DMS79 (cell line): ENCODE results near the gene SMARCA2.

ENCODE experiments used
- DNase-seq: peaks from one replicate; lab custom pipeline; 2025; lab: John Stamatoyannopoulos, UW

SMARCA2 gene

DNA sequence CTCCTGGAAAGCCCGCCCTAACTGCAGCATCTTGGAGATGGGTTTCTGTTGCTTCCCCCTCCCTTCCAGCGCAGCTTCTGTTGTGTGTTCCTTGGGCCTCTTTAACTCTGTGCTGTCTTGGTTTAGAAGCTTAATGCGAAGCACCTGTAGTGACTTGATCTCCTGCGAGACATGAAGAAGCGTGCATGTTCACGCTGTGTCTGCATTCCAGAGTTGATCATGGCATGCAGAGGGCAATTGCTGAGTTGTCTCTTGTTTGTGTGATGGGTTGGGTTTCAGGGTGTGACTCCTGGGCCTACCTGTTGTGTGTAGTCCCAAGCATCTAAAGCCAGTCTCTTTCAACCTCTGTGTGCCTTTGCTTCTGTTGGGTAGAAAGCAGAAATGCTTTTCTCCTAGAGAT, 155.6 kb downstream of the SMARCA2 start:
- no peak for DNase-seq

DNA sequence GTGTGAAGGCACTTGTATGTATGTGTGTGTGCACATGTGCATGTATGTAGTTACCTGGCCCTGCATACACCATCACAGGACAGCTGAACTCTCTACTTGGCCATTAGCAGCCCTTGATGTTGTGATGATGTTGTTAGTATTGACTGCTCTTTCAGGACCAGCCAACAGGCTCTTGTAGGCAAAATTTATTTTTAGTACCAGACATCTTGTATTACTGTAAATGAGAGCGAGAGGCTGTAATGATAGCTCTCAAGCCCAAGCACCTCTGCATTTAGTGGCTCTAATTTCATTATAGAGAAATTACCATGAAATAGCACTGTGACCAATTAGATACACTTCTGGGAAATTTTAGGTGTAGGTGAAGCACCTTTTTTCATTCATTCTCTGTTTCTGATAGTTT, 158.0 kb downstream of the SMARCA2 start:
- DNase-seq = no peak

DNA sequence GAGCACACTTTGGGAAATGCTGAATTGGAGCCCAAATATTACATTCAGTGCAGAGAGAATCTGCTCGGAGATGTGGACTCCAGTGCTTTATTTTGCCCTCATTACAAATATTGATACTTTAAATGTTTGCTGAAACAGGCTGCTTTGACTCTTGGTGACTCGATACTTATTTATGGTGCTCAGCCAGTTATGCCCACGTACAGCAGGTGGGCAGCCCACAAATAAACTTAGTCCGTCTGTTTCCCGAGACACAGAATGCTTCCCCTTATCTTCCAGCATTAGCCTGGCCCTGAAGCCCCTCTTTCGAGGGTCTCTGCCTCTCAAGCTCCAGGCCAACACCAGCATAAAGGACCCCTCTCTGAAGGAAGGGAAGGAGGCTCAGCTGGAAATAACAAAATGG, 158.7 kb downstream of the SMARCA2 start:
- no peak for DNase-seq

DNA sequence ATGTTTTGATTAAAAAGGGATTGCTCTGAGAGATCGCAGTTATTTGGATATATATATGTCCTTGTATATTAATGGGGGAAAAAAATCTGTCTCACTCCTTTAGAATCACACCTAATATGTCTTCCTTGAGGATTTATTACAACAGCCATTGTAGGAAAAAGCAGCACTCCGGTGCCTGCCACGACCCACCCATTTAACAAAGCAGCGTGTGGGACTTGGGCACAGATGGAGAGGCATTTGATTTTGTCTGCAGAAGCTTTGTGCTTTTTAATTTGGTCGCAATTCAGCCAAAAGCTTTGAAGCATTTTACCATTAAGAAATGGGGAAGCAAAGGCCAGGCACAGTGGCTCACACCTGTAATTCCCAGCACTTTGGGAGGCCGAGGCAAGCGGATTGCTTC, 159.2 kb downstream of the SMARCA2 start:
- no peak for DNase-seq

DNA sequence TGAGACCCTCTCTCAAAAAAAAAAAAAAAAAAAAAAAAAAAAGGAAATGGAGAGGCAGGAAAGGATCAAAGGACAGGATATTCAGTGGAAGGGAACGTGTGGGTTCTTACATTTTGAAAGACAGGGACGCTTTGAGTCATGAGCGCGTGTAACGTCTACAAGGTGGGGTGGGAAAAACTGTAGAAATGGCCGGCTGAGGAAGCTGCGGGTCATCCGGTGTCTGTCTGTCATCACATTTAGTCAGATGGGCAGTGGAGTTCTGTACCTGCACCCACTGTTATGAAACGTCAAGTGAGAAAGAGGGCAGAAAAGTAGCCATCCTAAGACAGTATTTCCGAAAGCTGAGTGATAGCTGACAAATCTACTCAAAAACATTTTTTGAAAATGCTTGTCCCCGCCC, 159.8 kb downstream of the SMARCA2 start:
- no peak for DNase-seq

DNA sequence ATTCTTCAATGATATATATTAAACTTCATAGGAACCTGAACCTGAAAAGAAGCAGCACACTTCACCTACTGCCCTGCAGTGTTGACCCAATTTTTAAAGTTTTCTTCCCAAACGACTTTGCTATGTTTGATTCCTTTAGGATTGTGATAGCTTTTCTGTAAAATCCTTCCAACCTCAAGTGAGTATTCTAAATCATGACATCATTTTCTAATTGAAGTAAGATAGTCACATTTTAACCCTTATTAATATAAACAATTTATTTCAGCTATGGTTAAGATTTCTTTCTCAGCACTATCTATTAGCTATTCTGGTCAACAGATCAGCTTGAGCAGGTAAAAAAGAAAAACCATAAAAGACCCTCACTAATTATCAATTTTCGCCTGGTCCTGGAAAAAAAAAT, 162.0 kb downstream of the SMARCA2 start:
- no peak for DNase-seq

DNA sequence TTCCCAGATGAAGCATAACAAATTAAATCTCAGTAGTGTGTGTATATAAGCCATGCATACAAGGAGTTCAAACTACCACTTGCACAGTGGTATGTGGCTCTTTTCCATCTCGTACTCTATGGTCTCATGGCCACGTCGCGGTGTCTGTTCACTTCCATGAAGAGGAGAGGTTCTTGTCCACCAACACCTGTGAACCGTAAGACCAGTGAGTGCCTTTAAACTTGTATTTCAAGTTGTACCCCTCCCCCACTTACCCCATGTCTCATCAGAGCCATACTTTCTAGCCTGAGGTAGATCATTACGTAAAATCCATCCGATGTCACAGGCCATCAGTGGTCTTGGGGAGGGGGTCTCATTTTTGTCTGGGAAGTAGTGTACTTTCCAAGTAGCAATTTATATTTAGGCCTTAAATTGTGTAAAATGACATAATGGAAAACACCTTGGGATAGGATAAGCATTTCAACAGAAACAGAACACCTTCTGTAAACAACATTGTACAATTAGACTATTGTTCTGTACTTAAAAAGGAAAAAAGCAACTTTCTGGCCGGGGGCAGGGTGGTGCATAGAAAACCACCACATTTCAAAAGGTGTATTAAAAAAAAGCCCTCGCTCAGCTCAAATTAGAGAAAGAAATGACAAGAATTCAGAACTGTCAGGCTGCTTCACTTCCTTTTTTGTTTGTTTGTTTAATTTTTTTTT, 163.0 kb downstream of the SMARCA2 start:
- no peak for DNase-seq

DNA sequence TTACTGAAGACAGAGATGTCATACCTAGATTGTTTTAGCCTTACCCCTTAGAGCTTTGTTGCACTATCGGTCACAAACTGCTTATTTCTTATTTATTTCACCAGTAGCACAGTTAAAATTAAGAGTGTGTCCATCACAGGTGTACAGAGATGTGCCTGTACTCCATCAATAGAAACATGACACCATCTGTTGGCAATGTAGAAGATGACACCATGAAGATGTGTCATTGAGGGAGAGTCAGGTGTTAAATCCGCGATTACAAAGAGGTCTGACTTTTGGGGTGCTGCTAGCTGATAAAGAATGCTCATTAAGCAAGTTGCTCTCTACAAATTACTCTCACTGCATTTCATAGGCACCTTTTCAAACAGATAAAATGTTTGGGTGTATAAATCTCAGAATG, 164.4 kb downstream of the SMARCA2 start:
- no peak for DNase-seq

DNA sequence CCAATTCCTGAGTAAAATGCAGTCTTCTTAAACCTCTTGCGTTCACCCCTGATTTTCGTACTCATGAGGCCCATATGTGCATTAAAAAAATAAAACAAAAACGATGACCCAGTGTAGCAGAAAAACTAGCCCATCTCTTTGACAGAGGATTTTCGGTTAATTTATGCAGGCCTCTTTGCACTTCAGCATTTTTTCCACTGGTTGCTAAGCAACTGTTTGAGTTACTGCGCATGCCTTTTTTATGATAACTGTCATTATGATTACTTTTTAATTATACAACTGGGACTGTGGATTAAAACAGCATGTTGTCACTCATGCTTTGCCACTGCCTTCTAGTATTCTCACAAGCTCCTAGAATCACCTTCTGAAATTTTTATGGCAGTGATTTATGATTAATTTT, 165.0 kb downstream of the SMARCA2 start:
- no peak for DNase-seq

DNA sequence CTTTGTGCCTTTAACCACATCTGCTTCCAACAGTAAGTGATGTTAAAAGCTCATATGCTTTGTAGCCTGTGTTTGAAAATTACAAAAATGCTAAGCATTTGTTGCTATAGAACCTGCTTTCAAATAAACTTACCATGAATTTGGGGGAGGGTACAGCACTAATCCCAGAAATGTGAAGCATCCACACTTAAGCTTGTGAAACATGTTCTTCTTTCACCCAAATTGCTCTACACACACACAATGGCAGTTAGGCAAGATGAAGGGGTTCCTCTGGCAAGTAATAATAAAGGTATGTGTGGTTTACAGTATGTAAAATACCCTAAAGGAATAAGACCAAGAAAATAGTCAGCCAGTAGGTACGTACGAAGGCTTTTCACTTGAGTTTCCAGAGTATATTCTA, 165.6 kb downstream of the SMARCA2 start:
- DNase-seq = no peak

DNA sequence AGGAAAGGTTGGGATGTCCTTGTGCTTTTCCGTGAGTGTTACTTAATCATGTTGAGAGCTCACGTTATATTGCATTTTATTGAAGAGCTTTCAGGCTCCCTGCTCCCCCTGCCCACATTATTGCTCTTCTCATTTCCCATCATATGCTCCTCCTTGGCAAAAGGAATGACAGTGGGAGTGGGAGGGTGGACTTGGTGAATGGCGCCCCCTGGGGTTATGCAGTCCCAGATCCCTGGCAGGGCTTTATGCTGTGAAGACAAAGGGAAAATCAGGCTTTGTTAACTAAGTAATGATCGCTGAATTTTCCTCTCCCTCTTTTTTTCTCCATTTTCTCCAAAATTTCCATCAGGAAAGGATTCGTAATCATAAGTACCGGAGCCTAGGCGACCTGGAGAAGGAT, 166.6 kb downstream of the SMARCA2 start:
- no peak for DNase-seq

DNA sequence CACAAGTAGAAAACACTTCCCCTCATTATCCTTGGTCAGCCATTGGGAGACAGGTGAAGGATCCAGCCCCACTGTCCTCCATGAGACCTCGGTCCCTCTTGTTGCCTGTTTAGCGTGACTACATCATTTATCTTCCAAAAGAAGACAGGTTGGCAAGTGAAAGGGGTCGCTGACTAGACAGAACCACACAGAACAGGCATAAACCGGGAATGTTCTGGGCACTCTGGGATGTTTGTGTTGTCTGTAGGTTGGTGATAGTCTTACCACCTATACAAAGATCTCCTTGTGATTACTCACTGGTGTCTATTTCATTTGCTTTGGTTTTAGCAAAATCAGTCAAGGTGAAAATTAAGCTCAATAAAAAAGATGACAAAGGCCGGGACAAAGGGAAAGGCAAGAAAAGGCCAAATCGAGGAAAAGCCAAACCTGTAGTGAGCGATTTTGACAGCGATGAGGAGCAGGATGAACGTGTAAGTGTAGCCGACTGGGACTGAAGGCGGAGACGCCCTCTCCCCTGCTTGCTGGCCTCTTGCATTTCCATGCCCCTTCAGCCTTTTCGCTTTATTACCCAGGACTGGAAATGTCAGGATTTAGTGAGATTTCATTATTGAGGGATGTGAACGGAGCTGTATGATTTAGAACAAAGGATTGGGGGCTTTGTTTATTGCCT, 175.9 kb downstream of the SMARCA2 start:
- DNase-seq = no peak

DNA sequence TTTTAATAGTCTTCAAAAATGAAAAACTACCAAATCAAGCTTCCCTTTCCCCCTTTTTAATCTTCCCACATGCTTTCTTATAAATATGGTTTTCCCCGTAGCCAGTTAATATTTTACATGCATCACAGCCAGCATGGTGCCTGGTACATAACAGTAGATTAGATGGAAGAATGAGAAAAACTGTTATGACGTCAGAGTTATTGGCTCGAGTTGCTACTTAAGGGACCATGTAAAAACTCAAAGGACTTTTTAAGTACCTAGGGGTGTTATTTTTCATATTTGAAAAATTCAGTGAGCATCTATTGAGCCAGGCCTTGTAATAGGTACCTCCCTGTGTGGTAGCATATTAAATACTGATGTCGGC, 176.4 kb downstream of the SMARCA2 start:
- no peak for DNase-seq

DNA sequence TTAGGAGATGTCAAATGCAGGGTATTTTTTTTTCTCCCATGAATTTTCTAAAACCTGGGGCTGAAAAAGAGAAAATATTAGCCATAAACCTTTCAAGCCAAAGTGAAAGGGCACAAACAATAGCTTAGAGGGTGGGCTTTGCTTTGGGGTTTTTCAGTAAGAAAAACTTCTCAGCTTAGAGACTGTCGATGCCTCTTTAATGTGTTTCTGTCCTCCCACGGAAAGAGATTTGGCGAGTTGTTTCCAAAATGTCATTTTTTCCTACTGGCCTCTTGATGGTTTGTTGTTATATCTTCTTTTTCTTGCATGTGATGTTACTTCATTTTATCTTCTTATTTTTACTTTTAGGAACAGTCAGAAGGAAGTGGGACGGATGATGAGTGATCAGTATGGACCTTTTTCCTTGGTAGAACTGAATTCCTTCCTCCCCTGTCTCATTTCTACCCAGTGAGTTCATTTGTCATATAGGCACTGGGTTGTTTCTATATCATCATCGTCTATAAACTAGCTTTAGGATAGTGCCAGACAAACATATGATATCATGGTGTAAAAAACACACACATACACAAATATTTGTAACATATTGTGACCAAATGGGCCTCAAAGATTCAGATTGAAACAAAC, 177.3 kb downstream of the SMARCA2 start:
- no peak for DNase-seq

DNA sequence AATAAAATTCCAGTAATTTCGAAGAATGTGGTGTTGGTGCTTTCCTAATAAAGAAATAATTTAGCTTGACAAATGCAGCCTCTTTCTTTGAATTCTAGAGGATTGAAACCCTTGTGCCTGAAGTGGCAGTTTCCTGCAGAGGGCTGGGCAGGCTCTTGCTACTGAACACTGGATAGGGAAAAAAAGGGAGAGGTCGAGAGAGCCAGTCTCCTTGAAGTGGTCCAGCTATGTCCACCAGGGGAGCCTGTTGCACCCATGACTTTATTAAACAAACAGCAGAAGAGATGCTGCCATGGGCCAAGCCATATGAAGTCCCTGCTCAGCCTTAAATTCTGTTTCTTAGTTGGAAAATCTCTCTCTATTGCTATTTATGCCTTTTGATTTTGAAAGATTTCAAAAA, 178.4 kb downstream of the SMARCA2 start:
- no peak for DNase-seq

DNA sequence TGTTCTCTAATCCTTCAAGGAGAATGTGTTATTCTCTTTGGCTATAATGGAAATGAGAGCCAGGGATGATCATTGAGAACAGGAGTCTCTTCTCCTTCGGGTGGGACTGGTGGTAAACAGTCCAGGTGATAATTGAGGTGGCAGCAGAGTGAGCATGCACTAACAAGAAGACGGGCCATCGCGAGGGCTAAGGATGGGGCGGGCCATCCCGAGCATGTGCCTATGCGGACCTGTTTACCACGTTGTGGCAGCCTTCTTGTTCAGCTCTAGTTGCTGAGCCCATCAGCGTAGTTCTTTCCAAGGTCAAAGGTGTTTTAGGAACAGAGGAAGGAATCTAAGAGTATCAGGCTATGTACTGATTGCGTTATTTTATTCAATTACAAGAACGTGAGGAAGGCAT, 180.1 kb downstream of the SMARCA2 start:
- DNase-seq = no peak

DNA sequence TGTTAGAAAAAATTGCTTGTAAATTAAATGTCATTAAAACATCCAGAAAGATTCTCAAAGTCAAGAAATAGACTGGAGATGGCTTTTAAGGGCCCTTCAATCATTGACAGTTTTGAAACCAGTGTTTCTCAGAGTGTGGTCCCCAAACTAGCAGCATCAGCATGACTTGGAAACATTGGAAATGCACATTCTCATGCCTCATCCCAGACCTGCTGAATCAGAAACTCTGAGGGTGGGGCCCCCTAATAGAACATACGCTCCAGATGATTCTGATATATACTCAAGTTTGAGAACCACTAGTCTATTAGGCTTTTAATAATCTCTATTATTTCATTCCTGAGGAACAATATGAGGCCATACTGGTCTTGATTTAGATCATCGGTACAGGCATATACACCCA, 181.6 kb downstream of the SMARCA2 start:
- DNase-seq = no peak

DNA sequence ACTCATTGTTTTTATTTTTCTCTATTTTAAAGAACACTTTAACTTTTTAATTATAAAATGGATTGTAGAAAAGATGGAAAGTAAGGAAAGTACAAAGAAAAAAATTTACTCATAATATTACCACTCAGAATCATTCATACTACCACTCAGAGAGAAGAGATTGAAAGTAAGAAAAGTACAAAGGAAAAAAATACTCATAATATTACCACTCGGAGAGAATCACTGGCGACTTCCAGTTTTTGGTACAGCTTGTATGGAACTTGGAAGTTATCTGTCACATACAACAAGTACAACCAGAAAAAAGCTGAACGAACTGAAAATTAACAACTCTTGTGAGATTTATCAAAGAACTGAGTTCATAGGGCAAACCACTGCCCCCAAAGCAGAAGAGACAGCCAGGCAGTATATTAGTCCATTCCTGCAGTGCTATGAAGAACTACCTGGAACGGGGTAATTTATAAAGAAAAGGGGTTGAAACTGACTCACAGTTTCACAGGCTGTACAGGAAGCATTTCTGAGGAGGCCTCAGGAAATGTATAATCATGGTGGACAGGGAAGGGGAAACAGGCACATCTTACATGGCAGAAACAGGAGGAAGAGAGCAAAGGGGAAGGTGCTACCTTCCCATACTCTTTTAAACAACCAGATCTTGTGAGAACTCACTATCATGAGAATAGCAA, 183.9 kb downstream of the SMARCA2 start:
- no peak for DNase-seq

DNA sequence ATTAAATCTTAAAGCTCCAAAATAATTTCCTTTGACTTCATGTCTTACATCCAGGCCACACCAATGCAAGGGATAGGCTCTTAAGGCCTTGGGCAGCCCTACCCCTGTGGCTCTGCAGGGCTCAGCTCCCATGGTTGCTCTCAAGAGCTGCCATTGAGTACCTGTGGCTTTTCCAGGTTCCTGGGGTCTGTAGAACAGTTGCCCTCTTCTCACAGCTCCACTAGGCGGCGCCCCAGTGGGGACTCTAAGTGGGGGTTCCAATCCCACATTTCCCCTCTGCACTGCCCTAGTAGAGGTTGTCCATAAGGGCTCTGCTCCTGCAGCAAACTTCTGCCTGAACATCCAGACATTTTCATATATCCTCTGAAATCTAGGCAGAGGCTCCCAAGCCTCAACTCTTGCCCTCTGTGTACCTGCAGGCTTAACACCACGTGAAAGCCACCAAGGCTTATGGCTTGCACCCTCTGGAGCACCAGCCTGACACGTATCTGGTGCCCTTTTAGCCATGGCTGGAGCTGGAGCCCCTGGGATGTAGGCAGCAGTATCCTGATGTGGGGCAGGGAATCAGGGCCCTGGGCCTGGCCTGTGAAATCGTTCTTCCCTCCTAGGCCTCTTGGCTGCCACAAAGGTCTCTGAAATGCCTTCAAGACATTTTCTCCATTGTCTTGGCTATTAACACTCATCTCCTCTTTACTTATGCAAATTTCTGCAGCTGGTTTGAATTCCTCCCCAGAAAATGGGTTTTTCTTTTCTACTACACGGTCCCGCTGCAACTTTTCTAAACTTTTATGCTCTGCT, 185.1 kb downstream of the SMARCA2 start:
- no peak for DNase-seq

DNA sequence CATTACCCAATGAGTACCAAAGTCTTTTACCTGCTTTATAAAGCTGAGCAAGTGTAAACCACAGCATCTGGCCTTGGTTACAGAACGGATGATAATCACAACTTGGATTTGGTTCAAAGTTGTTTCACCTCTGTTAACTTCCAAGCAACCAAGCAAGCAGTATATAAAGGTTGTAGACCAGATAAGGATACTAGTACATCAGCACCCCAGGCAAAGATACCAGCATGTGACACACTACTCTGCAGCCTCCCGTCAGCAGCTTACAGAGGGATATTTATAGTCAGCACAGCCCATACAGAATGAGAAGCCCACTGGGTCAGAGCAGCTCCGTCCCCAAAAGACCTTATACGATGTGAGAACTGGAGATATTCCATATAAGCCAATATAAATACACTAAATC, 193.3 kb downstream of the SMARCA2 start:
- no peak for DNase-seq

DNA sequence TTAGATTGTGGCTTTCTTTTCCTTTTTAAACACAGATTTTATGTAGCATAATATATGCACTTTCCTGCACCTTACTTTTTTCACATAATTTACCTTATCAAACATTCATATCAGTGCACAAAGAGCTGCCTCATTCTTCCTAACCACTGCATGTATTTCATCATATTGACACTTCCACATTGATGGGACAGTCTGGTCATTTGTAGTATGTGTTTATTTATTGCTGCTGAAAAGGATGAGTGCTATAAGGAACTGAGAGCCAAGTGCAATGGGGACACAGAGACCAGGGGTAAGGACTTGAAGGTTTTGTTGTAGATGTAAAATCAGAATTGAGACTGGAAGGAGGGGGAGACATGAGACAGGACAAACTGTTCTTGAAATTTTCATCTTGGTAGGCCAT, 193.8 kb downstream of the SMARCA2 start:
- no peak for DNase-seq

DNA sequence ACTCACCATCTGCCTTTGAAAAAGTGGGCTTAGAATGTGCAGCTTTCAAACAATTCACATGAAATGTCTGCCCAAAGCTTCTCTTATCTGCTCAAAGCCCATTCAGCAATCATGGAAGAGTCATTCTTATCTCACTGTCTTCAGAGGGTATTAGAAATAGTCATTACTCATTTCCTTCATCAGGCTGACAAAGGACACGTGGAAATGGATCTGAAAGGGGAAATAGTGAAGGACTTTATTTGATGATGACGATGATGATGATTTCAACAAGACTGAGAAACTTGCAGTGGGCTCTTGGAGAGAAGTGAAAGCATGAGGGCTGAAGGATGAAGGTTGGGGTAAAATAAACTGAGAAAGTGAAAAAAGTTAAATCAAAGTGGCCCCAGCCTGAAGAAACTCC, 194.3 kb downstream of the SMARCA2 start:
- no peak for DNase-seq
